HG03342 (cell line): Measurements from ENCODE around the gene GABARAPL1.

ENCODE experiments used
- ATAC-seq: cut with Tn5 transposase; IDR thresholded peaks from one replicate; pipeline ENCODE4 v1.9.1; 2021; ENCODE audit warnings: mild to moderate bottlenecking, moderate library complexity; ENCODE audit not compliant: unreplicated experiment

GABARAPL1 gene

GRCh38 chr12:10226731-10227130 lies 14.1 kb downstream of the GABARAPL1 start:
- ATAC-seq, result no peak

GRCh38 chr12:10227648-10228047 lies 15.0 kb downstream of the GABARAPL1 start:
- ATAC-seq, result no peak

GRCh38 chr12:10234562-10234961 lies 21.9 kb downstream of the GABARAPL1 start:
- no peak for ATAC-seq

GRCh38 chr12:10235761-10236631 lies 23.3 kb downstream of the GABARAPL1 start:
- no peak for ATAC-seq

GRCh38 chr12:10236720-10237119 lies 24.0 kb downstream of the GABARAPL1 start:
- ATAC-seq, result no peak

GRCh38 chr12:10238526-10238925 lies 25.8 kb downstream of the GABARAPL1 start:
- ATAC-seq, result no peak

- no peak for ATAC-seq
These were observed 28.6 kb downstream of the GABARAPL1 start for GRCh38 chr12:10241290-10241689.

- ATAC-seq, result no peak
These were observed 29.1 kb downstream of the GABARAPL1 start for GRCh38 chr12:10241727-10242126.

- no peak for ATAC-seq
These were observed 29.9 kb downstream of the GABARAPL1 start for GRCh38 chr12:10242539-10242938.

- ATAC-seq, result peak; percentile 84
These were observed 31.3 kb downstream of the GABARAPL1 start for GRCh38 chr12:10243818-10244520.

- no peak for ATAC-seq
These were observed 34.9 kb downstream of the GABARAPL1 start for GRCh38 chr12:10247436-10248058.

- no peak for ATAC-seq
These were observed 37.2 kb downstream of the GABARAPL1 start for GRCh38 chr12:10249690-10250455.

GRCh38 chr12:10251669-10252068 lies 39.0 kb downstream of the GABARAPL1 start:
- no peak for ATAC-seq

GRCh38 chr12:10252201-10252600 lies 39.5 kb downstream of the GABARAPL1 start:
- ATAC-seq, result no peak

- no peak for ATAC-seq
These were observed 43.4 kb downstream of the GABARAPL1 start for GRCh38 chr12:10256064-10256463.

- ATAC-seq, result no peak
These were observed 48.2 kb downstream of the GABARAPL1 start for GRCh38 chr12:10260927-10261326.

GRCh38 chr12:10268037-10268436 lies 55.4 kb downstream of the GABARAPL1 start:
- no peak for ATAC-seq

- no peak for ATAC-seq
These were observed 59.8 kb downstream of the GABARAPL1 start for GRCh38 chr12:10272467-10272866.
